RWPE2 (cell line): ENCODE data around the gene EPS8.

Experiments used
- ATAC-seq: fragments of 200-7000 bp; cut with Tn5 transposase; 3 replicates; pipeline ENCODE4 v1.9.1; 2021; ENCODE audit warnings: low read depth
- DNase-seq: peaks from one replicate; pipeline ENCODE4 v3.0.0-alpha.2; 2020; ENCODE audit warnings: low spot score
- H3K27ac ChIP-seq: fragments of 450-650 bp; 2 replicates; pipeline ENCODE4 v1.5.1; 2017; ENCODE audit warnings: mild to moderate bottlenecking; ENCODE audit not compliant: poor library complexity, severe bottlenecking
- H3K27me3 ChIP-seq: fragments of 250-450 bp; sonication (Bioruptor Pico); 2 replicates; pipeline ENCODE4 v1.5.1; 2021; ENCODE audit warnings: mild to moderate bottlenecking, moderate library complexity; ENCODE audit not compliant: insufficient read depth, poor library complexity, severe bottlenecking
- H3K36me3 ChIP-seq: fragments of 250-450 bp; sonication (Bioruptor Pico); 2 replicates; pipeline ENCODE4 v1.5.1; 2020; ENCODE audit warnings: low read depth, mild to moderate bottlenecking, moderate library complexity
- H3K4me1 ChIP-seq: fragments of 250-450 bp; sonication (Bioruptor Pico); 2 replicates; pipeline ENCODE4 v1.5.1; 2021; ENCODE audit warnings: mild to moderate bottlenecking, moderate library complexity; ENCODE audit not compliant: insufficient read depth, poor library complexity, severe bottlenecking
- H3K4me3 ChIP-seq: fragments of 250-450 bp; sonication (Bioruptor Pico); 2 replicates; pipeline ENCODE4 v1.5.1; 2021; ENCODE audit warnings: mild to moderate bottlenecking, moderate library complexity; ENCODE audit not compliant: severe bottlenecking
- H3K9me3 ChIP-seq: fragments of 250-450 bp; sonication (Bioruptor Pico); 2 replicates; pipeline ENCODE4 v1.5.1; 2021; ENCODE audit warnings: mild to moderate bottlenecking, moderate library complexity; ENCODE audit not compliant: severe bottlenecking
- CTCF ChIP-seq: fragments of 450-650 bp; IDR thresholded peaks from one replicate; pipeline ENCODE4 v1.5.1; 2017; ENCODE audit warnings: mild to moderate bottlenecking, moderate library complexity; ENCODE audit not compliant: poor library complexity, severe bottlenecking

The EPS8 gene

GRCh38 chr12:15774819-15775218, 14.4 kb downstream of the EPS8 start:
- Histone ChIP-seq H3K9me3 (no peaks in the 10 kb centered on the region), H3K4me3 (no peak overlapping the region), H3K36me3 (no peaks in the 10 kb centered on the region), H3K4me1 (no peaks in the 10 kb centered on the region), H3K27me3 (no peaks in the 10 kb centered on the region), H3K27ac (no peak overlapping the region)
- DNase-seq: no peak
- TF ChIP-seq CTCF: no peak
- ATAC-seq: no peak

GRCh38 chr12:15772405-15773018, 16.7 kb downstream of the EPS8 start:
- no peaks in the 10 kb centered on the region for H3K9me3 ChIP-seq
- DNase-seq (no peak), ATAC-seq (no peak)
- no peaks in the 10 kb centered on the region for H3K27me3 ChIP-seq
- TF ChIP-seq CTCF: peak; percentile 57
- H3K36me3 ChIP-seq: no peaks in the 10 kb centered on the region
- H3K4me3 ChIP-seq: no peak overlapping the region
- no peaks in the 10 kb centered on the region for H3K4me1 ChIP-seq
- H3K27ac ChIP-seq: no peak overlapping the region

GRCh38 chr12:15770581-15770980, 18.6 kb downstream of the EPS8 start:
- H3K4me3 ChIP-seq: no peak overlapping the region
- DNase-seq (no peak), ATAC-seq (no peak)
- no peak for TF ChIP-seq CTCF
- no peaks in the 10 kb centered on the region for H3K4me1 ChIP-seq
- H3K27me3 ChIP-seq: no peaks in the 10 kb centered on the region
- H3K36me3 ChIP-seq: no peaks in the 10 kb centered on the region
- H3K9me3 ChIP-seq: no peaks in the 10 kb centered on the region
- H3K27ac ChIP-seq: no peak overlapping the region

- no peak for TF ChIP-seq CTCF
- Histone ChIP-seq H3K4me1 (no peaks in the 10 kb centered on the region), H3K36me3 (no peaks in the 10 kb centered on the region), H3K27ac (no peak overlapping the region), H3K4me3 (no peak overlapping the region), H3K27me3 (no peaks in the 10 kb centered on the region), H3K9me3 (no peaks in the 10 kb centered on the region)
- DNase-seq (no peak), ATAC-seq (no peak)
Measured at GRCh38 chr12:15770021-15770420, 19.2 kb downstream of the EPS8 start.

GRCh38 chr12:15769586-15769985, 19.6 kb downstream of the EPS8 start:
- H3K27me3 ChIP-seq: no peaks in the 10 kb centered on the region
- DNase-seq (no peak), ATAC-seq (no peak)
- H3K9me3 ChIP-seq: no peaks in the 10 kb centered on the region
- no peak overlapping the region for H3K4me3 ChIP-seq
- no peak for TF ChIP-seq CTCF
- H3K4me1 ChIP-seq: no peaks in the 10 kb centered on the region
- H3K27ac ChIP-seq: no peak overlapping the region
- H3K36me3 ChIP-seq: no peaks in the 10 kb centered on the region
